CD4-positive, alpha-beta T cell treated with Interleukin-4 for 1 hour (primary cell): ENCODE data around the gene METTL16.
A peak's percentile ranks its signal among the peaks of the same experiment; 100 is the strongest.

Experiments used
- DNase-seq, 2 donors: peaks; one replicate each; pipeline ENCODE4 v3.0.0-alpha.2; 2020 to 2022

Gene METTL16

GRCh38 chr17:2406903-2407790 lies 104.5 kb downstream of the METTL16 start:
- DNase-seq = no peak

GRCh38 chr17:2406271-2406902 lies 105.3 kb downstream of the METTL16 start:
- no peak for DNase-seq

- no peak for DNase-seq
These were observed 106.3 kb downstream of the METTL16 start for GRCh38 chr17:2405247-2405926.

GRCh38 chr17:2403044-2403443 lies 108.6 kb downstream of the METTL16 start:
- DNase-seq = no peak

GRCh38 chr17:2402544-2402943 lies 109.1 kb downstream of the METTL16 start:
- no peak for DNase-seq

- DNase-seq = peak; percentile 99
These were observed 110.1 kb downstream of the METTL16 start for GRCh38 chr17:2401426-2402221.

GRCh38 chr17:2400877-2401425 lies 110.7 kb downstream of the METTL16 start, which contains the start of gene MNT:
Gene MNT, minus strand, starts transcription at chr17:2401060. Its CDS starts 348 bp downstream, at chr17:2400712.
- DNase-seq = peak; percentile 96

GRCh38 chr17:2400474-2400866 lies 111.2 kb downstream of the METTL16 start:
- DNase-seq = peak; percentile 46 to 49

GRCh38 chr17:2399572-2400473 lies 111.9 kb downstream of the METTL16 start:
- DNase-seq = peak; percentile 94

GRCh38 chr17:2398655-2399571 lies 112.8 kb downstream of the METTL16 start:
- DNase-seq = peak; percentile 69

GRCh38 chr17:2398182-2398581 lies 113.5 kb downstream of the METTL16 start:
- no peak for DNase-seq

- DNase-seq = no peak
These were observed 114.2 kb downstream of the METTL16 start for GRCh38 chr17:2397247-2398171.

GRCh38 chr17:2396568-2397246 lies 115.0 kb downstream of the METTL16 start:
- DNase-seq = peak; percentile 57 to 85

GRCh38 chr17:2396192-2396567 lies 115.5 kb downstream of the METTL16 start:
- DNase-seq = no peak

- peak in 1 of 2 donors; percentile 45 for DNase-seq
These were observed 116.2 kb downstream of the METTL16 start for GRCh38 chr17:2395258-2396181.

GRCh38 chr17:2394775-2395201 lies 116.9 kb downstream of the METTL16 start:
- DNase-seq = no peak
